Motor neuron (in vitro differentiated cells): ENCODE measurements around the gene HDAC6. TPM values are rescaled to one million over a fixed set of nuclear protein-coding genes. Genes with fewer than 3 reads are reported as not detected.
"Not testable (repeated sequence)": the region's sequence is repeated elsewhere in the genome, so short reads cannot be mapped to it uniquely, and the experiment has no call there.

Experiments used
- ATAC-seq, 8 experiments: fragments of 200-7000 bp; cut with Tn5 transposase; replicated peaks in 6 of 8; 2 replicates each; pipeline ENCODE4 v1.8.0; 2021; ENCODE audit warnings: mild to moderate bottlenecking in 8 of 8, moderate library complexity in 8 of 8
- H3K27ac ChIP-seq, 2 donors: fragments of 250-450 bp; sonication (Bioruptor Pico); 2 replicates each; pipeline ENCODE4 v1.9.0; 2021; ENCODE audit warnings: antibody characterized with exemption in 2 of 2, mild to moderate bottlenecking in 2 of 2, moderate library complexity in 1 of 2
- H3K4me1 ChIP-seq, 2 donors: fragments of 250-450 bp; sonication (Bioruptor Pico); replicated peaks in 1 of 2; 2 replicates each; pipeline ENCODE4 v1.6.1; 2021; ENCODE audit warnings: antibody characterized with exemption in 2 of 2, mild to moderate bottlenecking in 2 of 2, moderate library complexity in 1 of 2
- H3K4me3 ChIP-seq, 5 donors: fragments of 250-450 bp; sonication (Bioruptor Pico); 2 replicates each; pipeline ENCODE4 v1.9.0; 2021; ENCODE audit warnings: antibody characterized with exemption in 5 of 5, mild to moderate bottlenecking in 5 of 5, moderate library complexity in 4 of 5
- WGBS, 10 experiments: fragments of 450-650 bp; shearing (Covaris generic); methylation state at CpG; one replicate each; pipeline ENCODE4 v1.0.0; 2022; 5-methylcytosine and 5-hydroxymethylcytosine counted together
- in situ Hi-C, 9 experiments: fragments of 400-800 bp; cut with MboI; loops; one replicate each; pipeline ENCODE4 v1.15.0; 2021; ENCODE audit warnings: low sequenced_read_pairs in 9 of 9, low pct_unique_long_range_greater_than_20kb in 2 of 9; ENCODE audit not compliant: unreplicated experiment in 9 of 9
- total RNA-seq, 8 experiments: library from RNA; unstranded; fragments of 300-600 nt; gene quantifications; 2 replicates each; pipeline versions ENCODE4 v1.2.3 to v1.2.4, GENCODE V29; 2022

HDAC6 gene
- total RNA-seq, 8 experiments from 2014 or later, result 29.7 to 104 (median 62.2) TPM

- WGBS, 10 experiments, result 42 to 71% methylated on average over 1 to 3 of the region's 4 CpGs; no CpG with 5 or more reads in 8 of the 10 experiments
- H3K27ac ChIP-seq, result no peak overlapping the region
- no peak for ATAC-seq
- in situ Hi-C loops, result no loop called here
- no peaks in the 10 kb centered on the region for H3K4me1 ChIP-seq
- H3K4me3 ChIP-seq, result no peak overlapping the region
These were observed 17.0 kb downstream of the HDAC6 start for GRCh38 chrX:48818866-48819265.

GRCh38 chrX:48819394-48819793 lies 17.5 kb downstream of the HDAC6 start:
- in situ Hi-C loops, H3K4me1 ChIP-seq, H3K4me3 ChIP-seq, ATAC-seq, H3K27ac ChIP-seq: not testable (repeated sequence)
- 39 to 100% (median 70%) methylated on average over 2 to 5 of the region's 9 CpGs; no CpG with 5 or more reads in 7 of the 10 experiments for WGBS, 10 experiments

- Histone ChIP-seq H3K4me3 (no peak overlapping the region), H3K27ac (no peak overlapping the region), H3K4me1 (no peaks in the 10 kb centered on the region)
- in situ Hi-C loops, result no loop called here
- ATAC-seq, result peak in 5 of 8 experiments; percentile 87 to 94 (median 90)
- WGBS, 10 experiments, result 17% methylated on average over 1 of the region's 6 CpGs; no CpG with 5 or more reads in 9 of the 10 experiments
These were observed 21.2 kb downstream of the HDAC6 start for GRCh38 chrX:48823053-48823452.

- no CpG with 5 or more reads among the region's 8 CpGs for WGBS, 10 experiments
- H3K4me1 ChIP-seq, result no peaks in the 10 kb centered on the region
- in situ Hi-C loops, result no loop called here
- H3K27ac ChIP-seq, result no peak overlapping the region
- H3K4me3 ChIP-seq, result no peak overlapping the region
- ATAC-seq, result no peak
These were observed 22.2 kb downstream of the HDAC6 start for GRCh38 chrX:48824066-48824465.

- Histone ChIP-seq H3K4me3 (no peak within 1 kb of the TSS), H3K27ac (no peak within 1 kb of the TSS), H3K4me1 (no peaks in the 10 kb centered on the region)
- ATAC-seq, result no peak
- 74% methylated on average over 6 of the region's 67 CpGs; no CpG with 5 or more reads in 9 of the 10 experiments for WGBS, 10 experiments
- in situ Hi-C loops, result no loop called here
These were observed 24.4 kb downstream of the HDAC6 start, which contains the start of gene ERAS for GRCh38 chrX:48826135-48826875. Gene ERAS, plus strand, starts transcription at chrX:48826513. Its CDS starts 2,611 bp downstream, at chrX:48829124.

- H3K4me3 ChIP-seq, result no peak overlapping the region
- no peak overlapping the region for H3K27ac ChIP-seq
- H3K4me1 ChIP-seq, result peaks cover 0 to 2% of the 10 kb centered on the region in 2 donors
- ATAC-seq, result no peak
- in situ Hi-C loops, result no loop called here
- WGBS, 10 experiments, result 70% methylated on average over 8 of the region's 73 CpGs; no CpG with 5 or more reads in 9 of the 10 experiments
These were observed 25.2 kb downstream of the HDAC6 start for GRCh38 chrX:48826876-48827653.

GRCh38 chrX:48827654-48827968 lies 25.7 kb downstream of the HDAC6 start:
- peaks cover 3 to 4% of the 10 kb centered on the region in 2 donors for H3K4me1 ChIP-seq
- no peak for ATAC-seq
- in situ Hi-C loops, result no loop called here
- no peak overlapping the region for H3K4me3 ChIP-seq
- WGBS, 10 experiments, result 60 to 64% methylated on average over 1 to 3 of the region's 4 CpGs; no CpG with 5 or more reads in 8 of the 10 experiments
- no peak overlapping the region for H3K27ac ChIP-seq

GRCh38 chrX:48829016-48829735 lies 27.3 kb downstream of the HDAC6 start:
- no peak for ATAC-seq
- in situ Hi-C loops, result no loop called here
- Histone ChIP-seq H3K4me3 (no peak overlapping the region), H3K4me1 (peaks cover 5 to 15% of the 10 kb centered on the region in 2 donors), H3K27ac (no peak overlapping the region)
- 45 to 90% methylated on average over 2 to 8 of the region's 24 CpGs; no CpG with 5 or more reads in 8 of the 10 experiments for WGBS, 10 experiments

- in situ Hi-C loops, result no loop called here
- Histone ChIP-seq H3K27ac (no peak overlapping the region), H3K4me3 (peak overlapping the region in 3 of 5 donors; percentile 7 to 31 (median 16)), H3K4me1 (peaks cover 9 to 21% of the 10 kb centered on the region in 2 donors)
- ATAC-seq, result peak in 1 of 8 experiments; percentile 18
- 49% methylated on average over 11 of the region's 58 CpGs; no CpG with 5 or more reads in 9 of the 10 experiments for WGBS, 10 experiments
These were observed 29.5 kb downstream of the HDAC6 start for GRCh38 chrX:48831136-48831908.

- H3K27ac ChIP-seq, result no peak overlapping the region
- no peak for ATAC-seq
- peak overlapping the region in 4 of 5 donors; percentile 2 to 31 (median 12) for H3K4me3 ChIP-seq
- in situ Hi-C loops, result no loop called here
- no CpG with 5 or more reads among the region's 57 CpGs for WGBS, 10 experiments
- peaks cover 9 to 22% of the 10 kb centered on the region in 2 donors for H3K4me1 ChIP-seq
These were observed 30.0 kb downstream of the HDAC6 start for GRCh38 chrX:48831909-48832291.

- H3K27ac ChIP-seq, result peak overlapping the region in 1 of 2 donors; percentile 84
- peak; percentile 48 to 74 (median 66) for ATAC-seq
- H3K4me3 ChIP-seq, result peak overlapping the region; percentile 64 to 99 (median 73)
- in situ Hi-C loops, result no loop called here
- peaks cover 9 to 22% of the 10 kb centered on the region in 2 donors for H3K4me1 ChIP-seq
- 0 to 60% (median 23%) methylated on average over 1 to 7 of the region's 9 CpGs; no CpG with 5 or more reads in 4 of the 10 experiments for WGBS, 10 experiments
These were observed 31.8 kb downstream of the HDAC6 start for GRCh38 chrX:48833542-48834138.

- ATAC-seq, result peak in 7 of 8 experiments; percentile 9 to 45 (median 24)
- H3K27ac ChIP-seq, result peak overlapping the region; percentile 63 to 84
- H3K4me1 ChIP-seq, result peaks cover 9 to 22% of the 10 kb centered on the region in 2 donors
- WGBS, 10 experiments, result 0 to 42% methylated on average over 3 to 5 of the region's 7 CpGs; no CpG with 5 or more reads in 8 of the 10 experiments
- peak overlapping the region; percentile 64 to 99 (median 73) for H3K4me3 ChIP-seq
- in situ Hi-C loops, result no loop called here
These were observed 32.5 kb downstream of the HDAC6 start for GRCh38 chrX:48834383-48834709.
